Forelimb muscle (tissue), 1 donor: ENCODE results near the gene MGST2. TPM values are rescaled to one million over a fixed set of nuclear protein-coding genes. Genes with fewer than 3 reads are reported as not detected.
"Not testable (repeated sequence)": the region's sequence is repeated elsewhere in the genome, so short reads cannot be mapped to it uniquely, and the experiment has no call there.

Experiments
- DNase-seq: peaks from one replicate; pipeline ENCODE4 v3.0.0-alpha.2; 2013; ENCODE audit warnings: low read depth
- polyA plus RNA-seq: library from polyadenylated mRNA; unstranded; fragments of 120-200 nt; gene quantifications from one replicate; pipeline ENCODE4 v1.2.1, GENCODE V29; 2013; ENCODE audit not compliant: insufficient read length

Gene MGST2
- polyA plus RNA-seq, 1 donor: 49.1 TPM

GRCh38 chr4:139669890-139670289, 4.3 kb downstream of the MGST2 start:
- DNase-seq: no peak

GRCh38 chr4:139670775-139671174, 5.2 kb downstream of the MGST2 start:
- no peak for DNase-seq

GRCh38 chr4:139672215-139672614, 6.6 kb downstream of the MGST2 start:
- no peak for DNase-seq

GRCh38 chr4:139672732-139673131, 7.1 kb downstream of the MGST2 start:
- no peak for DNase-seq

GRCh38 chr4:139674875-139675550, 9.4 kb downstream of the MGST2 start:
- DNase-seq: no peak

- no peak for DNase-seq
These were observed 10.0 kb downstream of the MGST2 start for GRCh38 chr4:139675651-139676050.

- no peak for DNase-seq
These were observed 10.7 kb downstream of the MGST2 start for GRCh38 chr4:139676365-139676764.

GRCh38 chr4:139676913-139677585, 11.4 kb downstream of the MGST2 start:
- DNase-seq: no peak

GRCh38 chr4:139682309-139682708, 16.7 kb downstream of the MGST2 start:
- DNase-seq: no peak

GRCh38 chr4:139682741-139683151, 17.1 kb downstream of the MGST2 start:
- no peak for DNase-seq

GRCh38 chr4:139684351-139684750, 18.7 kb downstream of the MGST2 start:
- no peak for DNase-seq

GRCh38 chr4:139685180-139685579, 19.6 kb downstream of the MGST2 start:
- DNase-seq: no peak

- DNase-seq: no peak
These were observed 20.5 kb downstream of the MGST2 start for GRCh38 chr4:139686130-139686529.

- DNase-seq: no peak
These were observed 21.4 kb downstream of the MGST2 start for GRCh38 chr4:139686988-139687387.

- no peak for DNase-seq
These were observed 23.6 kb downstream of the MGST2 start for GRCh38 chr4:139689093-139689722.

GRCh38 chr4:139690419-139690818, 24.8 kb downstream of the MGST2 start:
- no peak for DNase-seq

GRCh38 chr4:139692309-139693012, 26.8 kb downstream of the MGST2 start:
- DNase-seq: no peak

GRCh38 chr4:139694522-139695107, 29.0 kb downstream of the MGST2 start:
- no peak for DNase-seq

- DNase-seq: no peak
These were observed 30.9 kb downstream of the MGST2 start for GRCh38 chr4:139696491-139696890.

- not testable (repeated sequence) for DNase-seq
These were observed 32.7 kb downstream of the MGST2 start for GRCh38 chr4:139698167-139698925.

GRCh38 chr4:139700568-139700967, 34.9 kb downstream of the MGST2 start:
- no peak for DNase-seq
